Panc1 (cell line): ENCODE measurements around the gene CRY2. TPM values are rescaled to one million over a fixed set of nuclear protein-coding genes. Genes with fewer than 3 reads are reported as not detected.

Experiments used
- ATAC-seq: fragments of 200-7000 bp; cut with Tn5 transposase; 2 replicates; pipeline ENCODE4 v1.9.1; 2020; ENCODE audit warnings: mild to moderate bottlenecking, moderate library complexity
- BruUV-seq: library from RNA; stranded (reverse); fragments of 400-500 nt; replicated peaks from 2 replicates; lab custom pipeline; 2021; lab: Mats Ljungman, UMichigan
- CTCF ChIA-PET: fragments of 300-600 bp; sonication (Branson Sonifier 250); formaldehyde crosslinking; loops from one replicate; lab custom pipeline; 2022; ENCODE audit warnings: antibody characterized with exemption; lab: Charles Lee
- POLR2A ChIA-PET: fragments of 300-600 bp; sonication (Branson Sonifier 250); formaldehyde crosslinking; loops from one replicate; lab custom pipeline; 2022; ENCODE audit warnings: antibody characterized with exemption; lab: Charles Lee
- DNase-seq: peaks from one replicate; pipeline ENCODE4 v3.0.0-alpha.2; 2010; ENCODE audit warnings: low read depth, low spot score
- H3K27ac ChIP-seq: 2 replicates; pipeline ENCODE4 v1.5.1; 2011; ENCODE audit warnings: mild to moderate bottlenecking, low read length, inconsistent platforms
- H3K27me3 ChIP-seq: fragments of 200-500 bp; sonication (Bioruptor generic); 2 replicates; pipeline ENCODE4 v1.6.0; 2014; ENCODE audit warnings: low read length, inconsistent platforms; ENCODE audit not compliant: control insufficient read depth, insufficient read depth
- H3K36me3 ChIP-seq: fragments of 200-500 bp; sonication (Bioruptor generic); 2 replicates; pipeline ENCODE4 v1.5.1; 2014; ENCODE audit warnings: inconsistent platforms, mild to moderate bottlenecking, low read length, moderate library complexity; ENCODE audit not compliant: control insufficient read depth, insufficient read depth
- H3K4me1 ChIP-seq: 2 replicates; pipeline ENCODE4 v1.5.1; 2011; ENCODE audit warnings: inconsistent platforms, mild to moderate bottlenecking, low read length, moderate library complexity; ENCODE audit not compliant: control insufficient read depth, insufficient read depth
- H3K4me3 ChIP-seq, 2 experiments: 2 replicates each; pipeline ENCODE4 v1.5.1; 2011 to 2012; ENCODE audit warnings: low read depth in 2 of 2, low read length in 2 of 2, mild to moderate bottlenecking in 2 of 2, inconsistent platforms in 1 of 2, moderate library complexity in 1 of 2
- H3K9me3 ChIP-seq: fragments of 200-500 bp; sonication (Bioruptor generic); 2 replicates; pipeline ENCODE4 v1.5.1; 2014; ENCODE audit warnings: low read depth, mild to moderate bottlenecking, inconsistent platforms, low read length, moderate library complexity; ENCODE audit not compliant: control insufficient read depth, insufficient read depth
- POLR2AphosphoS5 ChIP-seq: IDR thresholded peaks from 2 replicates; pipeline ENCODE4 v1.6.1; 2012; ENCODE audit warnings: mild to moderate bottlenecking, low read depth, low read length, moderate library complexity
- SIN3A ChIP-seq: IDR thresholded peaks from 2 replicates; pipeline ENCODE4 v1.6.1; 2012; ENCODE audit warnings: low read depth, mild to moderate bottlenecking, low read length, moderate library complexity, borderline replicate concordance; ENCODE audit not compliant: insufficient read depth
- TCF7L2 ChIP-seq: IDR thresholded peaks from 2 replicates; pipeline ENCODE4 v1.6.1; 2011; ENCODE audit warnings: mild to moderate bottlenecking, low read depth, low read length, inconsistent platforms
- in situ Hi-C: cut with HindIII; loops from 2 replicates; pipeline ENCODE4 v1.10.0; 2016; ENCODE audit warnings: low sequenced_read_pairs, low pct_unique_long_range_greater_than_20kb
- intact Hi-C: fragments of 100-400 bp; cut with micrococcal nuclease; formaldehyde crosslinking; loops from one replicate; pipeline ENCODE4 v1.10.0; 2022; ENCODE audit not compliant: unreplicated experiment
- total RNA-seq: library from RNA; stranded (reverse); gene quantifications from one replicate; pipeline ENCODE4 v1.2.1, GENCODE V29; 2021; ENCODE audit not compliant: unreplicated experiment
- TF ChIP-seq, protein P1 (sequence below): fragments of 450-650 bp; IDR thresholded peaks from 2 replicates; pipeline ENCODE4 v1.5.1; 2017; ENCODE audit warnings: mild to moderate bottlenecking
- TF ChIP-seq, protein P2 (sequence below), 2 experiments: IDR thresholded peaks; 2 replicates each; pipeline ENCODE4 v1.6.1; 2011 to 2012; ENCODE audit warnings: low read depth in 2 of 2, control low read depth in 1 of 2, low read length in 1 of 2, mild to moderate bottlenecking in 1 of 2, moderate library complexity in 1 of 2; ENCODE audit not compliant: insufficient read depth in 1 of 2

CRY2 gene
- total RNA-seq, 1 experiment from 2014 or later, result 14.6 TPM

DNA sequence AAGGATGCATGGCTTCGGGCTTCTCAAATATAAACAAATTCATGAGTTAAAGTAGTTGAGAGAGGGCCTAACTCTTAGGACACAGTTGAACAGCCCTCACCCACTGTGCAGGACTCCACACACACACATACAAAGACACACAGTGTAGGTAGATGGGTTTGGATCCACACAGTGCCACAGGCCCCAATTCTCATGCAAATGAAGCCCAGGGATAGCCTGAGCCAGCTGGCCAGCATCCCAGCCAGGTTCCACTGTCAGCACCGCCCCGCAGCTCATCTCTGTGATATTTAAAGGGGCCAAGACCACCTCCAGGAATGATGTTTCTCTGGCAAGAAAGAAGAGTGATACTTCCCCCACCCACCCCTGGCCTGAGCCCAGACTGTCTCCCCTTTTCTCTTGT, 30.7 kb upstream of the CRY2 start:
- ATAC-seq, result no peak
- ChIA-PET POLR2A (no interaction called here), CTCF (no interaction called here)

DNA sequence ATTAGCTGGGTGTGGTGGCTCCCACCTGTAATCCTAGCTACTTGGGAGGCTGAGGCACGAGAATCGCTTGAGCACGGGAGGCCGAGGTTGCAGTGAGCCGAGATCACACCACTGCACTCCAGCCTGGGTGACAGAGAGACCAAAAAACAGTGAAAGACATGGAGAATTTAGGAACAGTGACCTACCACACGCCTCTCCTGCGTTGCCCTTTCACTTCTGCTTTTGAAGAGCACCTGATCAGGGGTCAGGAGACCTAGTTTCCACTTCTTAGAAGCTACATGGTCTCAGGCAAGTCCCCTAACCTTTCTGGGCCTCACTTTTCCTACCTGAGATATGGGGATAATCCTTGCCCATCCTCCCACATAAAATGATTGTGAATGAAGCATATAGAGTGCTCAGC, 30.1 kb upstream of the CRY2 start:
- H3K4me3 ChIP-seq, result no peak overlapping the region
- no peak overlapping the region for H3K27ac ChIP-seq
- POLR2A ChIA-PET, result interaction anchor here (0.6 kb wide), 1 partner anchor 376 kb away, joined by 12 read pairs; no protein-coding TSS in a partner anchor
- BruUV-seq, result no TSS peak
- CTCF ChIA-PET, result no interaction called here
- ATAC-seq (no peak), DNase-seq (no peak)
- H3K4me1 ChIP-seq, result no peaks in the 10 kb centered on the region
- in situ Hi-C loops, result no loop called here
- H3K27me3 ChIP-seq, result no peaks in the 10 kb centered on the region
- no peaks in the 10 kb centered on the region for H3K9me3 ChIP-seq
- no peak for TF ChIP-seq TCF7L2
- TF ChIP-seq, protein P1, sequence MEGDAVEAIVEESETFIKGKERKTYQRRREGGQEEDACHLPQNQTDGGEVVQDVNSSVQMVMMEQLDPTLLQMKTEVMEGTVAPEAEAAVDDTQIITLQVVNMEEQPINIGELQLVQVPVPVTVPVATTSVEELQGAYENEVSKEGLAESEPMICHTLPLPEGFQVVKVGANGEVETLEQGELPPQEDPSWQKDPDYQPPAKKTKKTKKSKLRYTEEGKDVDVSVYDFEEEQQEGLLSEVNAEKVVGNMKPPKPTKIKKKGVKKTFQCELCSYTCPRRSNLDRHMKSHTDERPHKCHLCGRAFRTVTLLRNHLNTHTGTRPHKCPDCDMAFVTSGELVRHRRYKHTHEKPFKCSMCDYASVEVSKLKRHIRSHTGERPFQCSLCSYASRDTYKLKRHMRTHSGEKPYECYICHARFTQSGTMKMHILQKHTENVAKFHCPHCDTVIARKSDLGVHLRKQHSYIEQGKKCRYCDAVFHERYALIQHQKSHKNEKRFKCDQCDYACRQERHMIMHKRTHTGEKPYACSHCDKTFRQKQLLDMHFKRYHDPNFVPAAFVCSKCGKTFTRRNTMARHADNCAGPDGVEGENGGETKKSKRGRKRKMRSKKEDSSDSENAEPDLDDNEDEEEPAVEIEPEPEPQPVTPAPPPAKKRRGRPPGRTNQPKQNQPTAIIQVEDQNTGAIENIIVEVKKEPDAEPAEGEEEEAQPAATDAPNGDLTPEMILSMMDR, result no peak
- no peak for TF ChIP-seq SIN3A
- TF ChIP-seq, protein P2, sequence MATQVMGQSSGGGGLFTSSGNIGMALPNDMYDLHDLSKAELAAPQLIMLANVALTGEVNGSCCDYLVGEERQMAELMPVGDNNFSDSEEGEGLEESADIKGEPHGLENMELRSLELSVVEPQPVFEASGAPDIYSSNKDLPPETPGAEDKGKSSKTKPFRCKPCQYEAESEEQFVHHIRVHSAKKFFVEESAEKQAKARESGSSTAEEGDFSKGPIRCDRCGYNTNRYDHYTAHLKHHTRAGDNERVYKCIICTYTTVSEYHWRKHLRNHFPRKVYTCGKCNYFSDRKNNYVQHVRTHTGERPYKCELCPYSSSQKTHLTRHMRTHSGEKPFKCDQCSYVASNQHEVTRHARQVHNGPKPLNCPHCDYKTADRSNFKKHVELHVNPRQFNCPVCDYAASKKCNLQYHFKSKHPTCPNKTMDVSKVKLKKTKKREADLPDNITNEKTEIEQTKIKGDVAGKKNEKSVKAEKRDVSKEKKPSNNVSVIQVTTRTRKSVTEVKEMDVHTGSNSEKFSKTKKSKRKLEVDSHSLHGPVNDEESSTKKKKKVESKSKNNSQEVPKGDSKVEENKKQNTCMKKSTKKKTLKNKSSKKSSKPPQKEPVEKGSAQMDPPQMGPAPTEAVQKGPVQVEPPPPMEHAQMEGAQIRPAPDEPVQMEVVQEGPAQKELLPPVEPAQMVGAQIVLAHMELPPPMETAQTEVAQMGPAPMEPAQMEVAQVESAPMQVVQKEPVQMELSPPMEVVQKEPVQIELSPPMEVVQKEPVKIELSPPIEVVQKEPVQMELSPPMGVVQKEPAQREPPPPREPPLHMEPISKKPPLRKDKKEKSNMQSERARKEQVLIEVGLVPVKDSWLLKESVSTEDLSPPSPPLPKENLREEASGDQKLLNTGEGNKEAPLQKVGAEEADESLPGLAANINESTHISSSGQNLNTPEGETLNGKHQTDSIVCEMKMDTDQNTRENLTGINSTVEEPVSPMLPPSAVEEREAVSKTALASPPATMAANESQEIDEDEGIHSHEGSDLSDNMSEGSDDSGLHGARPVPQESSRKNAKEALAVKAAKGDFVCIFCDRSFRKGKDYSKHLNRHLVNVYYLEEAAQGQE (IDR thresholded peaks at IDR 0.05; ENCODE audit: insufficient read depth in 1 of 2, low read depth in 2 of 2, low read length in 1 of 2), result no peak
- TF ChIP-seq POLR2AphosphoS5, result no peak
- no peaks in the 10 kb centered on the region for H3K36me3 ChIP-seq
- intact Hi-C loops, result no loop called here

More for the DNA sequence above, 30.7 kb upstream of the CRY2 start:
- H3K9me3 ChIP-seq, result no peaks in the 10 kb centered on the region
- no peaks in the 10 kb centered on the region for H3K27me3 ChIP-seq
- BruUV-seq, result no TSS peak
- H3K4me1 ChIP-seq, result no peaks in the 10 kb centered on the region
- no peaks in the 10 kb centered on the region for H3K36me3 ChIP-seq
- DNase-seq, result no peak
- no peak overlapping the region for H3K27ac ChIP-seq
- no peak for TF ChIP-seq SIN3A
- no peak for TF ChIP-seq POLR2AphosphoS5
- TF ChIP-seq, protein P2 (IDR thresholded peaks at IDR 0.05; ENCODE audit: insufficient read depth in 1 of 2, low read depth in 2 of 2, low read length in 1 of 2), result no peak
- TF ChIP-seq TCF7L2, result no peak
- TF ChIP-seq, protein P1, result no peak
- in situ Hi-C loops, result no loop called here
- H3K4me3 ChIP-seq, result no peak overlapping the region
- intact Hi-C loops, result no loop called here
